HepG2 (cell line): ENCODE data around the gene PDLIM4. TPM values are rescaled to one million over a fixed set of nuclear protein-coding genes. Genes with fewer than 3 reads are reported as not detected.

ENCODE experiments used
- ATAC-seq: fragments of 200-7000 bp; cut with Tn5 transposase; 3 replicates; pipeline ENCODE4 v1.9.1; 2020; ENCODE audit warnings: mild to moderate bottlenecking, moderate library complexity
- BruUV-seq: library from RNA; stranded (reverse); fragments of 400-500 nt; replicated peaks from 2 replicates; lab custom pipeline; 2021; lab: Mats Ljungman, UMichigan
- CTCF ChIA-PET: fragments of 300-600 bp; formaldehyde crosslinking; extraction: SDS; loops from one replicate; lab custom pipeline; 2021; ENCODE audit warnings: low total read pairs, inconsistent platforms, low intra/inter-chr PET ratio; lab: Yijun Ruan, JAX
- POLR2A ChIA-PET: fragments of 350-600 bp; sonication (Branson Sonifier 250); formaldehyde crosslinking; loops from one replicate; lab custom pipeline; 2020; ENCODE audit warnings: antibody characterized with exemption, inconsistent platforms; lab: Yijun Ruan, JAX
- DNase-seq: peaks from one replicate; pipeline ENCODE4 v3.0.0-alpha.2; 2015; ENCODE audit warnings: low spot score
- FAIRE-seq: peaks from 3 replicates; lab custom pipeline; 2011; peaks lifted over from hg19 to GRCh38; lab: Jason Lieb, UNC
- H2AFZ ChIP-seq: one replicate; pipeline ENCODE4 v1.6.1; 2011; ENCODE audit warnings: low read length, inconsistent platforms
- H3K27ac ChIP-seq: fragments of 300-600 bp; 3 replicates; pipeline ENCODE4 v1.8.0; 2011; ENCODE audit warnings: mixed run types, mild to moderate bottlenecking, mixed read lengths, low read length, inconsistent platforms; ENCODE audit not compliant: insufficient read depth; ENCODE audit errors: extremely low read length
- H3K27me3 ChIP-seq, 2 experiments: fragments of 200-600 bp in 1 of 2; 2 replicates in 1 of 2; 3 replicates in 1 of 2; pipeline versions ENCODE4 v1.6.0 to v1.8.0; 2011; ENCODE audit warnings: low read length in 2 of 2, mild to moderate bottlenecking in 2 of 2, moderate library complexity in 2 of 2, inconsistent platforms in 1 of 2; ENCODE audit not compliant: insufficient read depth in 2 of 2, control insufficient read depth in 1 of 2
- H3K36me3 ChIP-seq, 2 experiments: fragments of 200-600 bp in 1 of 2; replicated peaks in 1 of 2; 2 replicates in 1 of 2; 3 replicates in 1 of 2; pipeline versions ENCODE4 v1.5.1 to v1.8.0; 2011; ENCODE audit warnings: low read length in 2 of 2, inconsistent platforms in 1 of 2; ENCODE audit not compliant: insufficient read depth in 2 of 2, control insufficient read depth in 1 of 2
- H3K4me1 ChIP-seq: 2 replicates; pipeline ENCODE4 v1.5.1; 2012; ENCODE audit warnings: low read length, inconsistent platforms; ENCODE audit not compliant: insufficient read depth
- H3K4me2 ChIP-seq: 2 replicates; pipeline ENCODE4 v1.6.0; 2011; ENCODE audit warnings: low read depth, low read length, inconsistent platforms
- H3K4me3 ChIP-seq, 3 experiments: fragments of 200-600 bp in 1 of 3; sonication (generic), shearing (Covaris generic) in 1 of 3; replicated peaks in 1 of 3; 2 replicates each; pipeline ENCODE4 v1.5.1; 2011 to 2016; ENCODE audit warnings: low read length in 3 of 3, inconsistent platforms in 2 of 3, low read depth in 2 of 3, mild to moderate bottlenecking in 2 of 3, control low read depth in 1 of 3, mixed read lengths in 1 of 3; ENCODE audit not compliant: insufficient read depth in 1 of 3
- H3K79me2 ChIP-seq: one replicate; pipeline ENCODE4 v1.6.1; 2011; ENCODE audit warnings: low read length, inconsistent platforms; ENCODE audit not compliant: insufficient read depth
- H3K9ac ChIP-seq: 2 replicates; pipeline ENCODE4 v1.6.0; 2011; ENCODE audit warnings: mild to moderate bottlenecking, low read depth, low read length, inconsistent platforms; ENCODE audit not compliant: insufficient read depth
- H3K9me3 ChIP-seq: 2 replicates; pipeline ENCODE4 v1.5.1; 2012; ENCODE audit warnings: mild to moderate bottlenecking, low read length
- H4K20me1 ChIP-seq: 2 replicates; pipeline ENCODE4 v1.6.0; 2011; ENCODE audit warnings: inconsistent platforms, mild to moderate bottlenecking, low read length, moderate library complexity; ENCODE audit not compliant: insufficient read depth
- CTCF ChIP-seq: sonication (generic); formaldehyde crosslinking; IDR thresholded peaks from 2 replicates; pipeline ENCODE4 v1.5.0; 2020; ENCODE audit warnings: mild to moderate bottlenecking, missing genetic modification reagents, moderate library complexity
- MAFK ChIP-seq, 2 experiments: IDR thresholded peaks in 1 of 2; conservative IDR thresholded peaks in 1 of 2; 2 replicates each; pipeline ENCODE4 v1.6.1; 2011; ENCODE audit warnings: improper control_type of control experiment in 2 of 2, low read length in 2 of 2
- STAG1 ChIP-seq: sonication (generic); formaldehyde crosslinking; IDR thresholded peaks from 2 replicates; pipeline ENCODE4 v1.4.0; 2020; ENCODE audit warnings: missing genetic modification reagents
- TAF15 ChIP-seq: fragments of 200-400 bp; formaldehyde crosslinking; IDR thresholded peaks from one replicate; pipeline ENCODE4 v1.6.1; 2018; ENCODE audit warnings: mild to moderate bottlenecking, low read depth, low read length; ENCODE audit not compliant: poor library complexity, severe bottlenecking
- ZGPAT ChIP-seq: IDR thresholded peaks from 2 replicates; pipeline ENCODE4 v1.6.1; 2016; ENCODE audit warnings: mild to moderate bottlenecking
- WGBS: methylation state at CpG from one replicate; pipeline ENCODE4 v1.1.6; 2017; ENCODE audit warnings: low lambda C conversion rate; 5-methylcytosine and 5-hydroxymethylcytosine counted together
- in situ Hi-C: cut with HindIII; loops from 2 replicates; pipeline ENCODE4 v1.10.0; 2017; ENCODE audit warnings: low pct_unique_long_range_greater_than_20kb; ENCODE audit not compliant: extremely low pct_ligation_motif_present
- intact Hi-C: fragments of 100-400 bp; cut with micrococcal nuclease; formaldehyde crosslinking; loops from one replicate; pipeline ENCODE4 v1.10.0; 2022; ENCODE audit not compliant: unreplicated experiment
- polyA plus RNA-seq, 8 experiments: library from polyadenylated mRNA; depleted of rRNA in 3 of 8; stranded (reverse) in 7 of 8; unstranded in 1 of 8; fragments of >200 nt; fragmentation: Illumina TruSeq in 4 of 8; extraction: Trizol in 4 of 8; gene quantifications; 2 replicates each; pipeline versions ENCODE4 v1.2.1 to v1.2.3, GENCODE V29; 2011 to 2016; ENCODE audit warnings: low read depth in 4 of 8, missing spikeins in 1 of 8, mixed read lengths in 1 of 8; ENCODE audit not compliant: insufficient read depth in 1 of 8
- total RNA-seq, 5 experiments: library from RNA; depleted of rRNA; stranded (reverse); fragments of >200 nt; fragmentation: Illumina TruSeq; extraction: Trizol; gene quantifications; 2 replicates each; pipeline ENCODE4 v1.2.3, GENCODE V29; 2016; ENCODE audit warnings: low read depth in 1 of 5

Gene PDLIM4
- total and polyA plus RNA-seq, 2 of the 13 experiments (the other 11 are each of a cell fraction or from before 2014, with no cell fraction given): 1.1 to 2.3 TPM

- WGBS: 38% methylated on average over 9 of the region's 9 CpGs
- Histone ChIP-seq H3K27ac (no peak overlapping the region), H3K9ac (no peak overlapping the region), H4K20me1 (no peaks in the 10 kb centered on the region), H3K79me2 (no peaks in the 10 kb centered on the region), H3K27me3 (no peaks in the 10 kb centered on the region), H3K9me3 (no peaks in the 10 kb centered on the region), H3K4me1 (peaks cover 24% of the 10 kb centered on the region), H2AFZ (no peak overlapping the region), H3K4me3 (no peak overlapping the region), H3K36me3 (no peaks in the 10 kb centered on the region), H3K4me2 (no peak overlapping the region)
- in situ Hi-C loops: no loop called here
- intact Hi-C loops: no loop called here
- peak; percentile 12 for FAIRE-seq
- no peak for ATAC-seq
- TF ChIP-seq ZGPAT (no peak), TAF15 (no peak), CTCF (peak; percentile 23; the same call in 1 of the 2 replicates), STAG1 (CRISPR knock-in tag) (0 out of 2 replicates have a peak, but pooled peaks have one; percentile 8), MAFK (conservative IDR thresholded peaks at IDR 0.05 in 1 of 2, IDR thresholded peaks at IDR 0.05 in 1 of 2; ENCODE audit: low read length in 2 of 2) (peak in 1 of 2 experiments; percentile 31; a peak in 2 of 4 replicates)
- DNase-seq: no peak
- BruUV-seq: no TSS peak
- CTCF ChIA-PET: interaction anchor here (1.9 kb wide), 1 partner anchor 44 kb away, joined by 8 read pairs; no protein-coding TSS in a partner anchor
- POLR2A ChIA-PET: interaction anchor here (2.9 kb wide), 1 partner anchor 12 kb away, joined by 14 read pairs; the partner anchor contains the start of gene SLC22A4
Measured at GRCh38 chr5:132281856-132282614, 24.5 kb downstream of the PDLIM4 start.
